Upper lobe of left lung (tissue), 6 donors: ENCODE measurements around the gene ANKRD10. TPM values are rescaled to one million over a fixed set of nuclear protein-coding genes. Genes with fewer than 3 reads are reported as not detected.

Source experiments
- ATAC-seq, 2 donors: fragments of 200-7000 bp; cut with Tn5 transposase; one replicate each; pipeline ENCODE4 v1.9.1; 2022; ENCODE audit warnings: mild to moderate bottlenecking in 2 of 2, moderate library complexity in 2 of 2; ENCODE audit not compliant: low FRiP score in 2 of 2
- DNase-seq, 2 donors: peaks; one replicate each; pipeline ENCODE4 v3.0.0-alpha.2; 2019 to 2020
- H3K27ac ChIP-seq, 4 donors: fragments of 200-600 bp; sonication (generic); one replicate each; pipeline ENCODE4 v1.5.1; 2016 to 2019
- H3K27me3 ChIP-seq, 4 donors: fragments of 200-600 bp; sonication (generic); one replicate each; pipeline ENCODE4 v1.5.1; 2017 to 2019
- H3K36me3 ChIP-seq, 4 donors: fragments of 200-600 bp; sonication (generic); one replicate each; pipeline ENCODE4 v1.5.1; 2016 to 2019
- H3K4me1 ChIP-seq, 4 donors: fragments of 200-600 bp; sonication (generic); one replicate each; pipeline ENCODE4 v1.5.1; 2018 to 2019
- H3K4me3 ChIP-seq, 4 donors: fragments of 200-600 bp; sonication (generic); one replicate each; pipeline ENCODE4 v1.5.1; 2017 to 2019; ENCODE audit warnings: mild to moderate bottlenecking in 2 of 4, moderate library complexity in 1 of 4
- H3K9me3 ChIP-seq, 4 donors: fragments of 200-600 bp; sonication (generic); one replicate each; pipeline ENCODE4 v1.5.1; 2018 to 2019
- CTCF ChIP-seq, 6 experiments: fragments of 450-650 bp in 4 of 6; fragments of 200-600 bp in 2 of 6; sonication (generic) in 2 of 6; IDR thresholded peaks; one replicate each; pipeline ENCODE4 v1.5.1; 2016 to 2019; ENCODE audit warnings: antibody characterized with exemption in 6 of 6
- EP300 ChIP-seq, 4 donors: sonication (generic); formaldehyde crosslinking; IDR thresholded peaks; one replicate each; pipeline ENCODE4 v1.5.1; 2017; ENCODE audit warnings: antibody characterized with exemption in 4 of 4, control low read depth in 2 of 4
- POLR2A ChIP-seq, 4 donors: fragments of 450-650 bp; IDR thresholded peaks; one replicate each; pipeline ENCODE4 v1.5.1; 2016 to 2017; ENCODE audit warnings: antibody characterized with exemption in 4 of 4, mild to moderate bottlenecking in 2 of 4
- POLR2AphosphoS5 ChIP-seq, 2 donors: sonication (generic); formaldehyde crosslinking; IDR thresholded peaks; one replicate each; pipeline ENCODE4 v1.5.1; 2017; ENCODE audit warnings: antibody characterized with exemption in 2 of 2
- WGBS, 2 donors: methylation state at CpG; one replicate each; pipeline ENCODE4 v1.1.5; 2017 to 2018; 5-methylcytosine and 5-hydroxymethylcytosine counted together
- total RNA-seq, 6 donors: library from RNA; depleted of rRNA in 4 of 6; stranded (reverse); fragments of >200 nt in 4 of 6; gene quantifications; one replicate each; pipeline versions ENCODE4 v1.1.0 to v1.2.1, GENCODE V29; 2016 to 2021
- donor health status: DM: no; HTN: no; CAD: no; lungs with moderate emphysema.
- donor health status: DM: no; HTN: yes; CAD: no; lungs with severe emphysema.

The ANKRD10 gene
- total RNA-seq, 6 donors from 2014 or later, result 91.4 to 190 (median 107) TPM

- Histone ChIP-seq H3K36me3 (no peaks in the 10 kb centered on the region), H3K4me1 (no peaks in the 10 kb centered on the region), H3K27me3 (no peaks in the 10 kb centered on the region), H3K4me3 (no peak overlapping the region), H3K27ac (no peak overlapping the region), H3K9me3 (peaks cover 0 to 10% (median 0%) of the 10 kb centered on the region in 4 donors)
- 79 to 87% methylated on average over 3 of the region's 3 CpGs for WGBS, 2 donors
- ATAC-seq (no peak), DNase-seq (no peak)
- TF ChIP-seq POLR2A (IDR thresholded peaks at IDR 0.05) (no peak), CTCF (IDR thresholded peaks at IDR 0.05) (no peak), EP300 (IDR thresholded peaks at IDR 0.05) (no peak), POLR2AphosphoS5 (IDR thresholded peaks at IDR 0.05) (no peak)
Observed at GRCh38 chr13:110856942-110857835, 57.7 kb downstream of the ANKRD10 start.

DNA sequence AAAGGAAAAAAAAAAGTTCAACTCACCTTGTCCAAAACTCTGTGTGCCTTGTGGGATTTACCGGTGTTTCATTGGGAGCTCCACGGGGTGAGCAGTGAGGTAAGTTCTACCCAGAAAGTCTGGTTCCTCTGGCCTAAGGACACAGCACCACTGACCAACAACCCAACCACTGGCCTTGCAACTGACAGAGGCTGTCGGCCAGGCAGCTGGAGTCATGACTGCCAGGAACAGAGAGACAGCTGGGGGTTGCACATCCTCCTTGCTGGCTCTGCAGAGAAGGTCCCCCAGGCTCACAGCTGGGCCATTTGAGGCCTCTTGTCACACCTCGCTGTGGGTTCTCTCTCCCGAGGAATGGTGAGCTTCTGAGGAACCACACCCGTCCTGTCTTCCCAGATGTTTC lies 59.5 kb downstream of the ANKRD10 start:
- Histone ChIP-seq H3K27me3 (no peaks in the 10 kb centered on the region), H3K27ac (no peak overlapping the region), H3K9me3 (peaks cover 0 to 10% (median 0%) of the 10 kb centered on the region in 4 donors), H3K4me3 (no peak overlapping the region), H3K4me1 (no peaks in the 10 kb centered on the region), H3K36me3 (no peaks in the 10 kb centered on the region)
- peak in 1 of 2 donors; percentile 23 for ATAC-seq
- no peak for DNase-seq
- 79 to 84% methylated on average over 3 to 6 of the region's 6 CpGs for WGBS, 2 donors
- TF ChIP-seq CTCF (IDR thresholded peaks at IDR 0.05), result no peak
- TF ChIP-seq POLR2A (IDR thresholded peaks at IDR 0.05), result no peak
- TF ChIP-seq POLR2AphosphoS5 (IDR thresholded peaks at IDR 0.05), result no peak
- no peak for TF ChIP-seq EP300 (IDR thresholded peaks at IDR 0.05)

- WGBS, 2 donors, result 95% methylated on average over 5 to 7 of the region's 7 CpGs
- TF ChIP-seq POLR2AphosphoS5 (IDR thresholded peaks at IDR 0.05) (no peak), CTCF (IDR thresholded peaks at IDR 0.05) (no peak), POLR2A (IDR thresholded peaks at IDR 0.05) (no peak), EP300 (IDR thresholded peaks at IDR 0.05) (no peak)
- Histone ChIP-seq H3K27me3 (no peaks in the 10 kb centered on the region), H3K36me3 (no peaks in the 10 kb centered on the region), H3K27ac (no peak overlapping the region), H3K4me1 (no peaks in the 10 kb centered on the region), H3K9me3 (peaks cover 0 to 10% (median 0%) of the 10 kb centered on the region in 4 donors), H3K4me3 (no peak overlapping the region)
- no peak for ATAC-seq
- no peak for DNase-seq
Observed at GRCh38 chr13:110854866-110855265, 60.0 kb downstream of the ANKRD10 start.

GRCh38 chr13:110853235-110853721 lies 61.6 kb downstream of the ANKRD10 start:
- H3K4me1 ChIP-seq, result no peaks in the 10 kb centered on the region
- H3K9me3 ChIP-seq, result peaks cover 0 to 10% (median 0%) of the 10 kb centered on the region in 4 donors
- no peaks in the 10 kb centered on the region for H3K27me3 ChIP-seq
- ATAC-seq, result peak in 1 of 2 donors; percentile 65
- no peak overlapping the region for H3K27ac ChIP-seq
- 73 to 80% methylated on average over 15 to 20 of the region's 20 CpGs for WGBS, 2 donors
- no peak for TF ChIP-seq POLR2A (IDR thresholded peaks at IDR 0.05)
- no peak for TF ChIP-seq CTCF (IDR thresholded peaks at IDR 0.05)
- TF ChIP-seq EP300 (IDR thresholded peaks at IDR 0.05), result no peak
- TF ChIP-seq POLR2AphosphoS5 (IDR thresholded peaks at IDR 0.05), result no peak
- no peak overlapping the region for H3K4me3 ChIP-seq
- no peaks in the 10 kb centered on the region for H3K36me3 ChIP-seq
- DNase-seq, result peak in 1 of 2 donors; percentile 60
